Caco-2 (cell line): Measurements from ENCODE around the gene LRFN5. TPM values are rescaled to one million over a fixed set of nuclear protein-coding genes. Genes with fewer than 3 reads are reported as not detected.

Source experiments
- BruUV-seq: library from RNA; stranded (reverse); fragments of 400-500 nt; replicated peaks from 2 replicates; lab custom pipeline; 2021; lab: Mats Ljungman, UMichigan
- CTCF ChIA-PET: fragments of 300-600 bp; sonication (Branson Sonifier 250); formaldehyde crosslinking; loops from one replicate; lab custom pipeline; 2022; ENCODE audit warnings: antibody characterized with exemption; lab: Charles Lee
- POLR2A ChIA-PET: fragments of 300-600 bp; sonication (Branson Sonifier 250); formaldehyde crosslinking; loops from one replicate; lab custom pipeline; 2022; ENCODE audit warnings: antibody characterized with exemption; lab: Charles Lee
- DNase-seq, 2 experiments: peaks; one replicate each; pipeline versions ENCODE4 v3.0.0 to v3.0.0-alpha.2; 2020 to 2022
- H3K27me3 ChIP-seq: replicated peaks from 2 replicates; pipeline ENCODE4 v1.6.0; 2011; ENCODE audit warnings: low read length; ENCODE audit not compliant: control insufficient read depth, insufficient read depth
- H3K36me3 ChIP-seq: 2 replicates; pipeline ENCODE4 v1.5.1; 2011; ENCODE audit warnings: low read length; ENCODE audit not compliant: control insufficient read depth, insufficient read depth
- H3K4me1 ChIP-seq: fragments of 250-450 bp; sonication (Bioruptor Pico); 2 replicates; pipeline ENCODE4 v1.5.1; 2020; ENCODE audit warnings: mild to moderate bottlenecking
- H3K4me3 ChIP-seq: 2 replicates; pipeline ENCODE4 v1.5.1; 2011; ENCODE audit warnings: low read depth, mild to moderate bottlenecking, control low read depth, low read length
- H3K9me3 ChIP-seq: fragments of 250-450 bp; sonication (Bioruptor Pico); 2 replicates; pipeline ENCODE4 v1.5.1; 2020; ENCODE audit warnings: mild to moderate bottlenecking, moderate library complexity
- H3K27ac Mint-ChIP-seq: one replicate; pipeline ENCODE4 v1.8.0; 2022; ENCODE audit warnings: mixed read lengths; ENCODE audit not compliant: unreplicated experiment
- H3K27me3 Mint-ChIP-seq: one replicate; pipeline ENCODE4 v1.8.0; 2022; ENCODE audit warnings: mixed read lengths; ENCODE audit not compliant: insufficient read depth, unreplicated experiment
- H3K36me3 Mint-ChIP-seq: one replicate; pipeline ENCODE4 v1.8.0; 2022; ENCODE audit warnings: mild to moderate bottlenecking, mixed read lengths; ENCODE audit not compliant: insufficient read depth, unreplicated experiment
- H3K4me1 Mint-ChIP-seq: one replicate; pipeline ENCODE4 v1.8.0; 2022; ENCODE audit warnings: low read depth, mixed read lengths; ENCODE audit not compliant: unreplicated experiment
- H3K4me3 Mint-ChIP-seq: one replicate; pipeline ENCODE4 v1.8.0; 2022; ENCODE audit warnings: mild to moderate bottlenecking, moderate library complexity, mixed read lengths; ENCODE audit not compliant: unreplicated experiment
- H3K9me3 Mint-ChIP-seq: one replicate; pipeline ENCODE4 v1.8.0; 2022; ENCODE audit warnings: mixed read lengths; ENCODE audit not compliant: unreplicated experiment
- intact Hi-C: fragments of 100-400 bp; cut with micrococcal nuclease; formaldehyde crosslinking; loops from one replicate; pipeline ENCODE4 v1.10.0; 2022; ENCODE audit not compliant: unreplicated experiment
- total RNA-seq: library from RNA; stranded (reverse); gene quantifications from 2 replicates; pipeline ENCODE4 v1.2.3, GENCODE V29; 2022
- TF ChIP-seq, protein P1 (sequence below), 2 experiments: fragments of 200-600 bp in 1 of 2; IDR thresholded peaks; 1 replicate in 1 of 2; 2 replicates in 1 of 2; pipeline versions ENCODE4 v1.5.1 to v1.8.0; 2011 to 2022; ENCODE audit warnings: antibody characterized with exemption in 1 of 2, control low read depth in 1 of 2, inconsistent platforms in 1 of 2, low read depth in 1 of 2, low read length in 1 of 2, mild to moderate bottlenecking in 1 of 2, moderate library complexity in 1 of 2; ENCODE audit not compliant: insufficient read depth in 1 of 2, severe bottlenecking in 1 of 2, unreplicated experiment in 1 of 2

Gene LRFN5
- total RNA-seq, 1 experiment from 2014 or later = not detected

DNA sequence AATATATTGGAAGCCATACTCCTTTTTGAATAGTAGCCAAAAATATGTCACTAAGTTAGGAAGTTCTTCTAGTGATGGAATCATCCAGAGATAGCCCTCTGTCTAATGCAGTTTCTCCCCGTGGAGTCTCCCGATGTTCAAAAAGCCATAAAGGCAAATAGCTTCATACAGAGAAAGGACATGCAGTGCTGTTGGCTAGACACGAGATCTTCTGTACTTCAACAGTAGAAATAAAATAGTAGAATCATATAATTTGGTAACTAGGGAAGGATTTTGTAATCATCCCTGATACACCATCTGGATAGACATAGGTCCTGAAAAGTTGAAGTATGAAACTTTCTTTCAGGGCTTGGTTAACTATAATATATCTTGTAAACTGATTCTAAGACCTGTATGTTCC is 27.6 kb downstream of the LRFN5 start:
- H3K4me3 ChIP-seq = no peak overlapping the region
- Mint-ChIP-seq H3K9me3 (no peaks in the 10 kb centered on the region), H3K4me1 (no peaks in the 10 kb centered on the region), H3K27ac (no peak overlapping the region), H3K4me3 (no peak overlapping the region), H3K36me3 (no peaks in the 10 kb centered on the region), H3K27me3 (peaks cover 2% of the 10 kb centered on the region)
- DNase-seq = no peak
- intact Hi-C loops = no loop called here
- no peaks in the 10 kb centered on the region for H3K9me3 ChIP-seq
- no peaks in the 10 kb centered on the region for H3K27me3 ChIP-seq
- H3K36me3 ChIP-seq = no peaks in the 10 kb centered on the region
- ChIA-PET POLR2A (no interaction called here), CTCF (no interaction called here)
- TF ChIP-seq, protein P1, sequence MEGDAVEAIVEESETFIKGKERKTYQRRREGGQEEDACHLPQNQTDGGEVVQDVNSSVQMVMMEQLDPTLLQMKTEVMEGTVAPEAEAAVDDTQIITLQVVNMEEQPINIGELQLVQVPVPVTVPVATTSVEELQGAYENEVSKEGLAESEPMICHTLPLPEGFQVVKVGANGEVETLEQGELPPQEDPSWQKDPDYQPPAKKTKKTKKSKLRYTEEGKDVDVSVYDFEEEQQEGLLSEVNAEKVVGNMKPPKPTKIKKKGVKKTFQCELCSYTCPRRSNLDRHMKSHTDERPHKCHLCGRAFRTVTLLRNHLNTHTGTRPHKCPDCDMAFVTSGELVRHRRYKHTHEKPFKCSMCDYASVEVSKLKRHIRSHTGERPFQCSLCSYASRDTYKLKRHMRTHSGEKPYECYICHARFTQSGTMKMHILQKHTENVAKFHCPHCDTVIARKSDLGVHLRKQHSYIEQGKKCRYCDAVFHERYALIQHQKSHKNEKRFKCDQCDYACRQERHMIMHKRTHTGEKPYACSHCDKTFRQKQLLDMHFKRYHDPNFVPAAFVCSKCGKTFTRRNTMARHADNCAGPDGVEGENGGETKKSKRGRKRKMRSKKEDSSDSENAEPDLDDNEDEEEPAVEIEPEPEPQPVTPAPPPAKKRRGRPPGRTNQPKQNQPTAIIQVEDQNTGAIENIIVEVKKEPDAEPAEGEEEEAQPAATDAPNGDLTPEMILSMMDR (IDR thresholded peaks at IDR 0.05; ENCODE audit: insufficient read depth in 1 of 2, low read depth in 1 of 2, low read length in 1 of 2, severe bottlenecking in 1 of 2, unreplicated experiment in 1 of 2) = no peak
- BruUV-seq = no TSS peak
- H3K4me1 ChIP-seq = no peaks in the 10 kb centered on the region

DNA sequence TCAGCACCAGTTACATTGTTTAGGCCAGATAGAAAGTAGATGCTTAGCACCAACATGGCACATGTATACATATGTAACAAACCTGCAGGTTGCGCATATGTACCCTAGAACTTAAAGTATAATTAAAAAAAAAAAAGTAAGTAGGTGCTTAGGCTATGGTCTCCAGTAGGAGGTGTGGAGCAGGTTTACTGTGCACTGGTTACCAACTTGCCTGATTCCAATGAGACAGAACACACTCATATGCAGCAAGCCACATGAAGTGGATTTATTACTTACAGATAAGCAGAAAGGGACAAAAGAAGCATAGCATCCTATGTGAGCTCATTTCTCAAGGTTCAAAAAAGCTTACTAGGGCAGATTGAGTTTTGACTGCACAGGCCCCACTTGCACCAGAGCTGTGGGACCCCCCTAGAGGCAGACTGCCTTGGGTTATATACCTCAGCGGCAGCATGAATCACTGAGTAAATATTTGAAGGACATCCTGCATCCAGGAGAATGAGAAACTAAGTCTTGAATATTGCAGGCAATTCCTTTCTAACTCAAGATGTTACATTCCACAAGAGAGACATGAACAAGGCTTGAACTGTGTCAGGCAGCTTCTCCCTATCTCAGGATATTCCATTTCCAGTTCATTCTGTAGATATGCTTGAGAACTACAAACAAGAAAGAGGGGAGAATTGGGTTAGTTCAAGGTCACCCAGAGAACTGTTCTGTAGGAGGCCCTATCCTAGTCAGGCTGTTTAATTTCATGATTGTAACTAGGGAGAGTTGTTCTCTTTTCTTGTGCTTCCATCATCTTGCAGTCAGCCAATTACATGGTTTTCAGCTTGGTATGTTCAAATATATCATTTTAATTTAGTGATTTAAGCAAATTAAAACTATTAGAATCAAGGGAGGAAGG is 30.1 kb downstream of the LRFN5 start:
- CTCF ChIA-PET = no interaction called here
- H3K4me1 ChIP-seq = no peaks in the 10 kb centered on the region
- no peaks in the 10 kb centered on the region for H3K27me3 ChIP-seq
- Mint-ChIP-seq H3K4me3 (no peak overlapping the region), H3K27me3 (peaks cover 3% of the 10 kb centered on the region), H3K9me3 (no peaks in the 10 kb centered on the region), H3K27ac (no peak overlapping the region), H3K36me3 (no peaks in the 10 kb centered on the region), H3K4me1 (no peaks in the 10 kb centered on the region)
- TF ChIP-seq, protein P1 (IDR thresholded peaks at IDR 0.05; ENCODE audit: insufficient read depth in 1 of 2, low read depth in 1 of 2, low read length in 1 of 2, severe bottlenecking in 1 of 2, unreplicated experiment in 1 of 2) = no peak
- POLR2A ChIA-PET = no interaction called here
- intact Hi-C loops = no loop called here
- no peak overlapping the region for H3K4me3 ChIP-seq
- no peaks in the 10 kb centered on the region for H3K36me3 ChIP-seq
- H3K9me3 ChIP-seq = no peaks in the 10 kb centered on the region
- DNase-seq = no peak
- BruUV-seq = no TSS peak

GRCh38 chr14:41641690-41642089 is 35.0 kb downstream of the LRFN5 start:
- intact Hi-C loops = no loop called here

More at GRCh38 chr14:41641690-41642089, 35.0 kb downstream of the LRFN5 start:
- POLR2A ChIA-PET = no interaction called here
- DNase-seq = no peak
- CTCF ChIA-PET = no interaction called here
- no peaks in the 10 kb centered on the region for H3K36me3 Mint-ChIP-seq
- BruUV-seq = no TSS peak
- peaks cover 3% of the 10 kb centered on the region for H3K27me3 Mint-ChIP-seq
- no peaks in the 10 kb centered on the region for H3K4me1 Mint-ChIP-seq
- Histone ChIP-seq H3K4me1 (no peaks in the 10 kb centered on the region), H3K36me3 (no peaks in the 10 kb centered on the region), H3K27me3 (no peaks in the 10 kb centered on the region), H3K9me3 (no peaks in the 10 kb centered on the region), H3K4me3 (no peak overlapping the region)
- H3K27ac Mint-ChIP-seq = no peak overlapping the region
- no peaks in the 10 kb centered on the region for H3K9me3 Mint-ChIP-seq
- H3K4me3 Mint-ChIP-seq = no peak overlapping the region
- TF ChIP-seq, protein P1 (IDR thresholded peaks at IDR 0.05; ENCODE audit: insufficient read depth in 1 of 2, low read depth in 1 of 2, low read length in 1 of 2, severe bottlenecking in 1 of 2, unreplicated experiment in 1 of 2) = no peak
